Caco-2 (cell line): ENCODE data around the gene MEGF6. TPM values are rescaled to one million over a fixed set of nuclear protein-coding genes. Genes with fewer than 3 reads are reported as not detected.

Source experiments
- BruUV-seq: library from RNA; stranded (reverse); fragments of 400-500 nt; replicated peaks from 2 replicates; lab custom pipeline; 2021; lab: Mats Ljungman, UMichigan
- CTCF ChIA-PET: fragments of 300-600 bp; sonication (Branson Sonifier 250); formaldehyde crosslinking; loops from one replicate; lab custom pipeline; 2022; ENCODE audit warnings: antibody characterized with exemption; lab: Charles Lee
- POLR2A ChIA-PET: fragments of 300-600 bp; sonication (Branson Sonifier 250); formaldehyde crosslinking; loops from one replicate; lab custom pipeline; 2022; ENCODE audit warnings: antibody characterized with exemption; lab: Charles Lee
- DNase-seq, 2 experiments: peaks; one replicate each; pipeline versions ENCODE4 v3.0.0 to v3.0.0-alpha.2; 2020 to 2022
- H3K27me3 ChIP-seq: replicated peaks from 2 replicates; pipeline ENCODE4 v1.6.0; 2011; ENCODE audit warnings: low read length; ENCODE audit not compliant: control insufficient read depth, insufficient read depth
- H3K36me3 ChIP-seq: 2 replicates; pipeline ENCODE4 v1.5.1; 2011; ENCODE audit warnings: low read length; ENCODE audit not compliant: control insufficient read depth, insufficient read depth
- H3K4me1 ChIP-seq: fragments of 250-450 bp; sonication (Bioruptor Pico); 2 replicates; pipeline ENCODE4 v1.5.1; 2020; ENCODE audit warnings: mild to moderate bottlenecking
- H3K4me3 ChIP-seq: 2 replicates; pipeline ENCODE4 v1.5.1; 2011; ENCODE audit warnings: low read depth, mild to moderate bottlenecking, control low read depth, low read length
- H3K9me3 ChIP-seq: fragments of 250-450 bp; sonication (Bioruptor Pico); 2 replicates; pipeline ENCODE4 v1.5.1; 2020; ENCODE audit warnings: mild to moderate bottlenecking, moderate library complexity
- H3K27ac Mint-ChIP-seq: one replicate; pipeline ENCODE4 v1.8.0; 2022; ENCODE audit warnings: mixed read lengths; ENCODE audit not compliant: unreplicated experiment
- H3K27me3 Mint-ChIP-seq: one replicate; pipeline ENCODE4 v1.8.0; 2022; ENCODE audit warnings: mixed read lengths; ENCODE audit not compliant: insufficient read depth, unreplicated experiment
- H3K36me3 Mint-ChIP-seq: one replicate; pipeline ENCODE4 v1.8.0; 2022; ENCODE audit warnings: mild to moderate bottlenecking, mixed read lengths; ENCODE audit not compliant: insufficient read depth, unreplicated experiment
- H3K4me1 Mint-ChIP-seq: one replicate; pipeline ENCODE4 v1.8.0; 2022; ENCODE audit warnings: low read depth, mixed read lengths; ENCODE audit not compliant: unreplicated experiment
- H3K4me3 Mint-ChIP-seq: one replicate; pipeline ENCODE4 v1.8.0; 2022; ENCODE audit warnings: mild to moderate bottlenecking, moderate library complexity, mixed read lengths; ENCODE audit not compliant: unreplicated experiment
- H3K9me3 Mint-ChIP-seq: one replicate; pipeline ENCODE4 v1.8.0; 2022; ENCODE audit warnings: mixed read lengths; ENCODE audit not compliant: unreplicated experiment
- intact Hi-C: fragments of 100-400 bp; cut with micrococcal nuclease; formaldehyde crosslinking; loops from one replicate; pipeline ENCODE4 v1.10.0; 2022; ENCODE audit not compliant: unreplicated experiment
- total RNA-seq: library from RNA; stranded (reverse); gene quantifications from 2 replicates; pipeline ENCODE4 v1.2.3, GENCODE V29; 2022
- TF ChIP-seq, protein P1 (sequence below), 2 experiments: fragments of 200-600 bp in 1 of 2; IDR thresholded peaks; 1 replicate in 1 of 2; 2 replicates in 1 of 2; pipeline versions ENCODE4 v1.5.1 to v1.8.0; 2011 to 2022; ENCODE audit warnings: antibody characterized with exemption in 1 of 2, control low read depth in 1 of 2, inconsistent platforms in 1 of 2, low read depth in 1 of 2, low read length in 1 of 2, mild to moderate bottlenecking in 1 of 2, moderate library complexity in 1 of 2; ENCODE audit not compliant: insufficient read depth in 1 of 2, severe bottlenecking in 1 of 2, unreplicated experiment in 1 of 2

The MEGF6 gene
- total RNA-seq, 1 experiment from 2014 or later, result 13.3 TPM

- Mint-ChIP-seq H3K27ac (no peak overlapping the region), H3K4me1 (peaks cover 34% of the 10 kb centered on the region), H3K27me3 (no peaks in the 10 kb centered on the region), H3K9me3 (no peaks in the 10 kb centered on the region), H3K4me3 (no peak overlapping the region), H3K36me3 (peaks cover 44% of the 10 kb centered on the region)
- Histone ChIP-seq H3K27me3 (no peaks in the 10 kb centered on the region), H3K9me3 (no peaks in the 10 kb centered on the region), H3K4me1 (peaks cover 48% of the 10 kb centered on the region), H3K36me3 (peaks cover 1% of the 10 kb centered on the region), H3K4me3 (no peak overlapping the region)
- intact Hi-C loops, result no loop called here
- DNase-seq, result no peak
- ChIA-PET POLR2A (no interaction called here), CTCF (no interaction called here)
- TF ChIP-seq, protein P1, sequence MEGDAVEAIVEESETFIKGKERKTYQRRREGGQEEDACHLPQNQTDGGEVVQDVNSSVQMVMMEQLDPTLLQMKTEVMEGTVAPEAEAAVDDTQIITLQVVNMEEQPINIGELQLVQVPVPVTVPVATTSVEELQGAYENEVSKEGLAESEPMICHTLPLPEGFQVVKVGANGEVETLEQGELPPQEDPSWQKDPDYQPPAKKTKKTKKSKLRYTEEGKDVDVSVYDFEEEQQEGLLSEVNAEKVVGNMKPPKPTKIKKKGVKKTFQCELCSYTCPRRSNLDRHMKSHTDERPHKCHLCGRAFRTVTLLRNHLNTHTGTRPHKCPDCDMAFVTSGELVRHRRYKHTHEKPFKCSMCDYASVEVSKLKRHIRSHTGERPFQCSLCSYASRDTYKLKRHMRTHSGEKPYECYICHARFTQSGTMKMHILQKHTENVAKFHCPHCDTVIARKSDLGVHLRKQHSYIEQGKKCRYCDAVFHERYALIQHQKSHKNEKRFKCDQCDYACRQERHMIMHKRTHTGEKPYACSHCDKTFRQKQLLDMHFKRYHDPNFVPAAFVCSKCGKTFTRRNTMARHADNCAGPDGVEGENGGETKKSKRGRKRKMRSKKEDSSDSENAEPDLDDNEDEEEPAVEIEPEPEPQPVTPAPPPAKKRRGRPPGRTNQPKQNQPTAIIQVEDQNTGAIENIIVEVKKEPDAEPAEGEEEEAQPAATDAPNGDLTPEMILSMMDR (IDR thresholded peaks at IDR 0.05; ENCODE audit: insufficient read depth in 1 of 2, low read depth in 1 of 2, low read length in 1 of 2, severe bottlenecking in 1 of 2, unreplicated experiment in 1 of 2), result no peak
- BruUV-seq, result no TSS peak
These were observed 149.4 kb downstream of the MEGF6 start for GRCh38 chr1:3461934-3462275.

DNA sequence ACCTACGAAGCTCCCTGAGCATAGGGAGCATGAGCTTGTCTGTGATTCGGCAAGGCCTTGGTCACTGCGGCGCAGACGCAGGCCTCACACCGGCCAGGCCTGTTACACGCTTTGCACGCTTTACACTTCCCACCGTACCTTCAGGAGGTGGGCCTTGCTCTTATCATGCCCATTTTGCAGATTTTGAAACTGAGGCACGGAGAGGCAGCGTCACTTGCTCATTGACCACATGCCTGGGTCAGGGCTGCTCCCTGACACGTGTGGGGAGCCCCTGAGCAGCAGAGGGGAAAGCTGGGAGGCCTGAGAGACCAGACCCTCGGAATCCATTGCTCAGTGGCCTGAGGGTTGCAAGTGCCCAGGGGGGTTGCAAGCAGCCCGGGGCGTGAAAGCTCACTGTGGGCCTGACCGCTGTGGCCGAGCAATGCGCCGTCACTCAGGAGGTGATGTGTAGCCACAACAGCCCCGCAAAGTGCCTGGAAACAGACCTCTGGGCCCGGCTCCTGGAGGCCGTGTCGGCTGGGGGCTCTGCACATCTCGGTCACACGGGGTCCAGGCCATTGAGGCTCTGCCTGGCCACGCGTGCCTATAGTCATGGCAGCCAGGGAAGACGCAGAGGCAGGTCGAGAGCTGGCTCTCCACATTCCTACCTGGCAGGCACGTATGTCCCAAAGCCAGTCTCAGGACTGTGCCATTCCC lies 149.9 kb downstream of the MEGF6 start:
- peak overlapping the region; percentile 97 for H3K27ac Mint-ChIP-seq
- ChIA-PET POLR2A (interaction anchor here (0.6 kb wide), 1 partner anchor 126 kb away, joined by 3 read pairs; no protein-coding TSS in a partner anchor), CTCF (no interaction called here)
- H3K4me1 Mint-ChIP-seq, result peaks cover 34% of the 10 kb centered on the region
- H3K27me3 Mint-ChIP-seq, result no peaks in the 10 kb centered on the region
- H3K4me3 Mint-ChIP-seq, result no peak overlapping the region
- TF ChIP-seq, protein P1 (IDR thresholded peaks at IDR 0.05; ENCODE audit: insufficient read depth in 1 of 2, low read depth in 1 of 2, low read length in 1 of 2, severe bottlenecking in 1 of 2, unreplicated experiment in 1 of 2), result no peak
- intact Hi-C loops, result no loop called here
- Histone ChIP-seq H3K36me3 (peaks cover 1% of the 10 kb centered on the region), H3K4me1 (peaks cover 53% of the 10 kb centered on the region), H3K9me3 (no peaks in the 10 kb centered on the region), H3K4me3 (no peak overlapping the region), H3K27me3 (no peaks in the 10 kb centered on the region)
- H3K36me3 Mint-ChIP-seq, result peaks cover 42% of the 10 kb centered on the region
- BruUV-seq, result no TSS peak
- H3K9me3 Mint-ChIP-seq, result no peaks in the 10 kb centered on the region
- peak in 1 of 2 experiments; percentile 21 for DNase-seq

- Histone ChIP-seq H3K4me1 (peaks cover 60% of the 10 kb centered on the region), H3K9me3 (no peaks in the 10 kb centered on the region), H3K4me3 (no peak overlapping the region), H3K36me3 (peaks cover 1% of the 10 kb centered on the region), H3K27me3 (no peaks in the 10 kb centered on the region)
- Mint-ChIP-seq H3K9me3 (no peaks in the 10 kb centered on the region), H3K4me1 (peaks cover 34% of the 10 kb centered on the region), H3K4me3 (peak overlapping the region; percentile 73), H3K36me3 (peaks cover 35% of the 10 kb centered on the region), H3K27ac (peak overlapping the region; percentile 97), H3K27me3 (no peaks in the 10 kb centered on the region)
- DNase-seq, result peak; percentile 47 to 69
- TF ChIP-seq, protein P1 (IDR thresholded peaks at IDR 0.05; ENCODE audit: insufficient read depth in 1 of 2, low read depth in 1 of 2, low read length in 1 of 2, severe bottlenecking in 1 of 2, unreplicated experiment in 1 of 2), result no peak
- intact Hi-C loops, result loop anchor here (1.0 kb wide), 1 partner anchor 11 kb away; no protein-coding TSS in a partner anchor
- POLR2A ChIA-PET, result interaction anchor here (0.6 kb wide), 1 partner anchor 126 kb away, joined by 3 read pairs; no protein-coding TSS in a partner anchor
- CTCF ChIA-PET, result no interaction called here
- no TSS peak for BruUV-seq
These were observed 150.6 kb downstream of the MEGF6 start for GRCh38 chr1:3460672-3461131.
